Non-pigmented ciliary epithelial cell (primary cell): ENCODE results near the gene ANKRD34B.

Source experiments
- DNase-seq: peaks from one replicate; pipeline ENCODE4 v3.0.0-alpha.2; 2010; ENCODE audit warnings: low read depth

ANKRD34B gene

GRCh38 chr5:80569086-80569960 lies 757 bp downstream of the ANKRD34B start:
- DNase-seq, result no peak

- no peak for DNase-seq
These were observed 1.8 kb downstream of the ANKRD34B start for GRCh38 chr5:80568251-80568650.

DNA sequence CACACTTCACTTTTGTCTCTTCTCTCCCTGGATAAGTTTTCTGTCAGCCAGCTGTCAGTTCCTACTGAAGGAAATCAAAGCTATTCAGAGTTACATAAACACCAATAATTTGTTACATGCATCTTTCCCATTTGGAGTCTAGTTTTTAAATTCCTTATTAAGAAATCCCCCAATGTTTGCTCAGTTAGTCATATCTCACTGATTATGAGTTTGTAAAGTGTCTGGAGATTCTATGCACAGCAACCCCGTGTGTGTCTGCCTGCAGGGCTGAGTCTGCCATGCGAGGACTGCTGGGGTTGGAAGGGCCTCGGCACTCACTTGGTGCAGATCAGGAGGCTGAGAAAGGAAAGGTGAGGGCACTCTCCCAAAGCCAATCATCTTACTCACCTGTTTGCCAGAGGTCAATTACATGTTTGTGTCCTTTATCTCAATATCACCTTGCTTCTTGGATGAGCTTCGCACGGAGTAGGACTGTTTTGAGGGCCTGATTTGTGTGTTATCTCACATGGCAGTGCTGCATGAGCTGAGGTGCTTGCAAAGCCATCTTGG lies 3.3 kb downstream of the ANKRD34B start:
- no peak for DNase-seq

GRCh38 chr5:80565330-80565729 lies 4.8 kb downstream of the ANKRD34B start:
- DNase-seq, result no peak

GRCh38 chr5:80559244-80559643 lies 10.8 kb downstream of the ANKRD34B start:
- no peak for DNase-seq

GRCh38 chr5:80555099-80555498 lies 15.0 kb downstream of the ANKRD34B start:
- no peak for DNase-seq

DNA sequence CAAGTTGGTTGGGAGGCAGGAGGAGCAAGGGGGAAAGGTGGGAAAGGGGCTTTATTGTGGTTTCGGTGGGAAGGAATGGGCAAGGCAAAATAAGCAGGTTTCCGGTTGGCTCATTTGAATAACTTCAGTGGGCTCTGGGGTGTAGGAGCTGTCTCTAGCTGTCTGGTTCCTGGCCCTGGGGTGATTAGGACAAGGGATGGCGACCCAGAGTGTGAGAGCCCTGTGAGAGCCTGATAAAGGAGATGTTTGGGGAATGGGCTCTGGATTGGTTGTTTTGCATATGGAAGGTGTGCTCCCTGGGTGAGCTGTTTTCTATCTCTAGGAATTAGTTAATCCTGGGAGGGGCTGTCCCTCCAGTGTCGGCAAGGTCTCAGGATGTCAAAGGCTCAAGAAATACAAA lies 15.4 kb downstream of the ANKRD34B start:
- DNase-seq, result no peak

DNA sequence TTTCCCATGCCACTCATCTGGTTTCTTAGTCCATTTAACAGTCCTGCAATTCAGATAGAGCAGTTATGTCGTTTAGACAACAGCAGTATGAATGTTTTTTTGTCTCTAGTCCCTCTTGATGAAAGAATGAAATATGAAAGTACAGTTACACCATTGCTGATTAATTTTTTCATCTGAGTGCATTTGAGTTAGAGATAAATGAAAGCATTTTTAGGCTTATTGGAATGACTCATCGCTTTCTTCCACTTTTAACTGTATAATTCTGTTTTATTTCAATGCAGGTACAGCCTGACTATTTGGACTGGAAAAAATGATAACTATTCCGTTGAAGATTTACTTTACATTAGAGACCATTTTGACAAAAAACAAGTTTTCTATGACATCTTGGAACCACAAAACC lies 28.7 kb downstream of the ANKRD34B start:
- no peak for DNase-seq

- DNase-seq, result no peak
These were observed 29.4 kb downstream of the ANKRD34B start for GRCh38 chr5:80540691-80541090.

- peak; percentile 87 for DNase-seq
These were observed 53.3 kb downstream of the ANKRD34B start for GRCh38 chr5:80516826-80517225.

- DNase-seq, result no peak
These were observed 60.7 kb downstream of the ANKRD34B start for GRCh38 chr5:80509362-80509761.

DNA sequence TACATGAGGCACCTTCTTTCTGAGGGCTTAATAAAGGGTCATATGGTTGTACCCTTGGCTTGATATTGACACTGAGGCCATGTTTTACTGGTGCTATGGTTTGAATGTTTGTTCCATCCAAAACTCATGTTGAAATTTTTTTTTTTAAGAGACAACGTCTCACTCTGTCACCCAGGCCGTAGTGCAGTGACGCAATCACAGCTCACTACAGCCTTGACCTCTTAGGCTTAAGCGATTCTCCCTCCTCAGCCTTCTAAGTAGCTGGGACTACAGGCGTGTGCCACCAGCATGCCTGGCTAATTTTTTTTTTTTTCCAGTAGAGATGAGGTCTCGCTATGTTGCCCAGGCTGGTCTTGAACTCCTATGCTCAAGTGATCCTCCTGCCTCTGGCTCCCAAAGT lies 61.2 kb downstream of the ANKRD34B start:
- no peak for DNase-seq

DNA sequence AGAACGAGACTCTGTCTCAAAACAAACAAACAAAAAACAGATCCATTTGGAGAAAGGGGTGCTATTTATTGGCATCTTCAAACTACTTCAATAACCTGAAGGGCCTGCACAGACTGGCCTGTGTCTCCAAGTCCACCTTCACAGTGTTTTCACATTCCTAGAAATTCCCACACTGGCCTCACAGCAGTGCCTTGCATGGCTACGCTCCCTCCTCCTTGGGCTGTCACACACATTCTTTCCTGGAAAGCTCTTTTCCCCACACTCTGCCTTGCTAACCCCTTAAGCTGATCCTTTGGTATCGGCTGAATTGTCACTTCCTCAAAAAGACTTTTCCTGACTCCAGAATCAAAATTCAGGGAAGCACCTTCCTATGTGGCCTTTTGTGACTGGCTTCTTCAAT lies 62.4 kb downstream of the ANKRD34B start:
- DNase-seq, result no peak
